GM21515 (cell line): Measurements from ENCODE around the gene PLAC8.
"Not testable (repeated sequence)": the region's sequence is repeated elsewhere in the genome, so short reads cannot be mapped to it uniquely, and the experiment has no call there.

Source experiments
- ATAC-seq: cut with Tn5 transposase; IDR thresholded peaks from one replicate; pipeline ENCODE4 v1.9.1; 2021; ENCODE audit not compliant: unreplicated experiment

Gene PLAC8

GRCh38 chr4:83074086-83074704 lies 40.3 kb downstream of the PLAC8 start:
- peak; percentile 85 for ATAC-seq

- no peak for ATAC-seq
Observed at GRCh38 chr4:83071116-83071515, 43.4 kb downstream of the PLAC8 start.

GRCh38 chr4:83067058-83067639 lies 47.4 kb downstream of the PLAC8 start:
- ATAC-seq = no peak

GRCh38 chr4:83065266-83065665 lies 49.3 kb downstream of the PLAC8 start:
- ATAC-seq = no peak

GRCh38 chr4:83062739-83063138 lies 51.8 kb downstream of the PLAC8 start:
- ATAC-seq = no peak

- ATAC-seq = no peak
Observed at GRCh38 chr4:83054928-83055327, 59.6 kb downstream of the PLAC8 start.

GRCh38 chr4:83048781-83049180 lies 65.7 kb downstream of the PLAC8 start:
- ATAC-seq = not testable (repeated sequence)

- no peak for ATAC-seq
Observed at GRCh38 chr4:83046693-83047473, 67.6 kb downstream of the PLAC8 start.

GRCh38 chr4:83043801-83044407 lies 70.6 kb downstream of the PLAC8 start:
- no peak for ATAC-seq

GRCh38 chr4:83043157-83043556 lies 71.4 kb downstream of the PLAC8 start:
- not testable (repeated sequence) for ATAC-seq

- no peak for ATAC-seq
Observed at GRCh38 chr4:83040269-83040668, 74.3 kb downstream of the PLAC8 start.
